GM19099 (cell line): Measurements from ENCODE around the gene DHX15.
A peak's percentile ranks its signal among the peaks of the same experiment; 100 is the strongest.

Source experiments
- POLR2A ChIP-seq: IDR thresholded peaks from 3 replicates; pipeline ENCODE4 v1.6.1; 2011; ENCODE audit warnings: low read depth; ENCODE audit not compliant: insufficient read length; ENCODE audit errors: extremely low read depth

Gene DHX15

DNA sequence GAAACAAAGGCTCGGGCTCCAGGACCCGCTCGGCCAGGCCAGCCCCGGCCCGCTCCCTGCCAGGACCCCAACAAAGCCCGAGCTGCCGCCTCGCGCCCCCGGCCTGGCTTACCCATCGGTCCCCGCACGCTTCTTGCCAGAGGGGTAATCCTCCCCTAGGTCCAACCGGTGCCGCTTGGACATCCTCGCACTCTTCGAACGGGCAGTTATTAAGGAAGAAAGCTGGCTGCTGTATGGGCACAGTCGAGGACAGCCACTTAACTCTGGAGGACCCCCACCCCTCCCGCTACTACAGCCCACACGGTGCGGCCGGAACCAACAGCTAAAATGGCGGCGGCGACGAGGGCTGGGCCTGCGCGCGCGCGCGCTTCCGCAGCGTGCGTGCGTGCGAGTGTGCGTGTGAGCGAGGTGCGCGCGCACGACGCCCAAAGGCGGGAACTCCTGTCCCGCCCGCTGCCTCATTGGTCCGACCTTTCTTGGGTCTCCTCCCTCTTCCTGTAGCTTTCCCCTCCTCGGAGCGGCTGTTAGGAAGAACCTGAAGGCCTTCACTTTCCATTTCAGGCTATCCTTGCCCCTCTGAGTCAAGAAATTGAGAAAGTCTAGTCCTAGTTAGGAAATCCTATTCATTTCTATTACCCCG, at the start of gene DHX15:
Gene DHX15 (minus strand): TSS at position 344 of the 640 bp plus-strand sequence. CDS start 161 bp downstream, at position 183.
- TF ChIP-seq POLR2A = peak; percentile 85

DNA sequence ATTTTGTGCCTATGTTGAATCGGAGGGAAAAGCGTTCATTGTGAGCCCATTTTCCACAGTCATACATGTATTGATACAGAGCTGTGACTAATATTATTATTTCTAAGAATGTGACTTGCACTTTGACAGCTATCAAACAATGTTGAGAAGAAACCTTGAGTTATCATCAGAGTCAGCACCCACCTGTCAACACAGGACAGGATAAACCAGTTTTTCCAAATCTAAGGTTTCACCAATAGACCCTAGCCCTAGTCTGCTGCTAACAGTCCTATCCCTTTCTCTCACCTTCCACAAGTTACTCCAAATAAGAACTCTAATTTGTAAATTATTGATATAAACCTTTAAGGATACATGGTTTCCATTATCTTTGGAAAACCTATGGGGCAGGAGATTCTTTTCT, 47.7 kb upstream of the DHX15 start:
- no peak for TF ChIP-seq POLR2A

DNA sequence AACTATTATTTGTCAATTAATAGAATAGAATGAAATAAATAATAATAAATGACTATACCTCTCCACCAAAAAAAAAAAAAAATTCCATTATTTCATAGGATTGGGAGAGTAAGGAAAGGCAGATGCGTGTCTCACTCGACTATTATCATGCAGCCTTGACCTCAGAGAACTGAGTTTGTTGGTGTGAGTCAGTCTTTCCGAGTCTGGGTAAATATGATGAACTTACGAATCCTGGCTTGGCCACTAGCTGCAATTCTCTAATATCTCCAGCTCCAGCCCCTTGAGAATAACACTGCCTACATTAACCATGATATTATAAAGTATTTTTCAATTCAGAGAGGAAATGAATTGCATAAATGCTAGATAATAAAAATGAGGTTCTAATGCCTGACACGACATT, 46.6 kb upstream of the DHX15 start:
- no peak for TF ChIP-seq POLR2A

DNA sequence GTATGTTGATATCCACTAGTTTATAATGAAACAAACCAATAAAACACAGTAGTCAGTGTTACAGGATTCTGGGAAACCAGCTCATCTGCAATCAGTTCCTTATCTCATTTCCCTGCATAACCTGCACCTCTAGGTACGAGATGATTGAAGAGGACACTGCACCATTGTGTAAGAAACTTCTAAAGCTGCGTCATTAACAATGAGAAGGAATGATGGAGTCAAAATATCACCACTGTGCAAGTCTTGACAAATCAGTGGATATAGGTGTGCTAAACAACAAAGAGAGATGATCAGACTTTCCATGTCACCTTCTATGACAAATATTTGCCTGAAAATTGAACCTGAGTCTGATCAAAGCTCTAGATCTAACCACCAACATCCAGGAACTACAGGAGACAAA, 40.7 kb upstream of the DHX15 start:
- no peak for TF ChIP-seq POLR2A

DNA sequence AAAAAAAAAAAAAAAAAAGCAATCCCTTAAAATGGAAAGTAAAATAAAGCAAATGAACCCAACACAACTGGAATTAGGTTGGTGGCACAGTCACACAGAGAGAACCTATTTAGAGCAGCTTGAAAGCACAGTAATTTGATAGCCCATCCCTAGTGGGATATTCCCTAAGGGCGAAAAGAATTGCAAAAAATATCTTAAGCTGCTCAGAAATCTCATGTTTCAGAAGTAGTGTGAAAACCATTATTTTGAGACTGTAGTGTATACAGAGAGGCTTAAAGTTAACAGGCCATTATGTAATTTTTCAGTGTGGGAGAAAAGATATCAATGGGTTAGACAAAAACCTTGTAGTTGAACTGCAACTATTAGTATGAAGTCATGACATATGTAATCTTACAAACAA, 40.0 kb upstream of the DHX15 start:
- no peak for TF ChIP-seq POLR2A

DNA sequence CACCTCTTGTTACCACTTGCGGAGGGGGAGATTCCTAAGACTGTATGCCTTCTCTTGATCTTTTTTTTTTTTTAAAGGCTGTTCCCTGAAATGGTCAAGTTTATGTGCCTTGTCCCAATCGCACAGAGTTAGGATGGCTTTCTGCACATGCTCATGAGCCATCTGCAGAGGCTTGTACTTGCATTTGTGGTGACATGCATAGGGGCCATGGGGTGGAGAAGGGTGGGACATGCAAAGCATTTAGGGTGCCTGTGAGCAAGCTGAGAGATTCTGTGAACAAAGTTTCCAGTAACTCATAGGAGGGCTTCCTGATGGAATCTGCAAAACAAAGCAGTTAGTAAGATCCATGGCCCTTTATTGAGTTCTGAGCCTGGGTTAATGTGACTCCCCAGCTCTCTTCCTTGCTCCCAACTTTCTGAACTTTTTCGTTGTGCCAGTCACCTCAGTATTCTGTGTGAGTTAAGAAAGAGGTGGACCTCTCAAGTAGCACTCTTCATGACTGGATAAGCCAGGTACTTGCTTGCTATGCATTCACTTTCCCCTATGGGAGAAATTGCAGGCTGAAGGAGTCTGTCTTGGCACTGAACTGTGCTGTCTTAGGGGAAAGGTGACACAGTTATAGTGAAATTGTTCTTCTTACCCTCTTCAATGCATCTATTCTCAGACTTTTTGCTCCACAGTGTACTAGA, 37.9 kb upstream of the DHX15 start:
- TF ChIP-seq POLR2A = no peak

DNA sequence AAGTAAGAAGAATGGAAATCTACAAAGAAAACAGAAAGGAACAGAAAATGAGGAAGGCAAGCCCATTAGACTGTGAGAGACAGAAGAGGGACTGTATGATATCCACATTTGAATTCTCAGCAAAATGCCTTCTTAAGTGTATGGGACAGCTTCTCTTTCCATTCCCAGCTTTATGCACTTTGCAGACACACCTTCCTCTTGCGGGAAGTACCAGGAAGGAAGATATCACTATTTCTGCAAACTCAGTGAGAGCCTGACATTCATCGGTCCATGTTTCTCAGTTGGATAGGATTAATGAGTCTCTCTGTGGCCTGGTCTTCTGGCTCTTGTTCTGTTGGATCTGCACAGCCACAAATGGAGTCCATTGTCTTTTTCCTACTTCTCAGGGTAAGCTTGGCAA, 31.6 kb upstream of the DHX15 start:
- TF ChIP-seq POLR2A = no peak

DNA sequence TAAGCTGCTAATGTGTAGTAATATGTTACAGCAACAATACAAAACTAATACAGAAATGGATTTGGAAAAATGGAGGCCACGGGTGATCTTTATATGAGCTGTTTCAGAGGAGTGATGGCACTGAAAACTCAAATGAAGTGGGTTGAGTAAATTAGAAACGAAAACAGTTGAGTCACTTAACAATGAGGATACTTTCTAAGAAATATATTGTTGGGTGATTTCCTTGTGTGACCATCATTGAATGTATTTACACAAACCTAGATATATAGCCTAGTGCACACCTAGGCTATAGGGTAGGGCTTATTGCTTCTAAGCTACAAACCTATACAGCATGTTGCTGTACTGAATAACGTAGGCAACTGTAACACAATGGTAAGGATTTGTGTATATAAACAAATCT, 30.5 kb upstream of the DHX15 start:
- no peak for TF ChIP-seq POLR2A

DNA sequence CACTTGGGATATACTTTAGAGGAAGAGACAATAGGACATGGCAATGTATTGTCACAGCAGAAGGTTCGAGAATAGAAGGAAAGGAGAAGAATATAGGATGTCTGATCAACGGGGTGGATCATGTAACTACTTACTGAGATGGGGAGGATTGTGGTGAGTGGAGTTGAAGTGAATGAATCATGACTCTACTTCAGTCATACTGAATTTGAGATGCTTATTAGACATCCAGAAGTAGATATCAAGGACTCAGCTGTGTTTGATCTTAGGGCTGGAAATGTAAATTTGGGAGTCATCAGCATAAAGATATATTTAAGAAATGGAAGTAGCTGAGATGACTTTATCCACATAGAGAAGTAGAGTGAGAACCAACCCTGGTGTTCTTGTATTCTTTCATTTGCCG, 29.1 kb upstream of the DHX15 start:
- no peak for TF ChIP-seq POLR2A

DNA sequence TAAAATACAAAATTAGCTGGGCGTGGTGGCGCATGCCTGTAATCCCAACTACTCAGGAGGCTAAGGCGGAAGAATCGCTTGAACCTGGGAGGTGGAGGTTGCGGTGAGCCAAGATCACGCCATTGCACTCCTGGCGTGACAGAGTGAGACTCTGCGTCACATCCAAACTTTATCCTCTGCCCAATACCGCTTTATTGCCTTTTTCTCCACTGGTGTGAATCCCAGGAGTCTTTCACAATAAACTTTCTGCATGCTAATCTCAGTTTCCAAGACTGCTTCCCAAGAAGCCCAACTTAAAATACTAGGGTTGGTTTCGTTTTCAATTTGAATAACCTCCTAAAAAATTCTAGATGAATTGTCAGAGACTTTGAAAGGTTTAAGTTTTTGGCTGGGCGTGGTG, 27.2 kb upstream of the DHX15 start:
- no peak for TF ChIP-seq POLR2A

DNA sequence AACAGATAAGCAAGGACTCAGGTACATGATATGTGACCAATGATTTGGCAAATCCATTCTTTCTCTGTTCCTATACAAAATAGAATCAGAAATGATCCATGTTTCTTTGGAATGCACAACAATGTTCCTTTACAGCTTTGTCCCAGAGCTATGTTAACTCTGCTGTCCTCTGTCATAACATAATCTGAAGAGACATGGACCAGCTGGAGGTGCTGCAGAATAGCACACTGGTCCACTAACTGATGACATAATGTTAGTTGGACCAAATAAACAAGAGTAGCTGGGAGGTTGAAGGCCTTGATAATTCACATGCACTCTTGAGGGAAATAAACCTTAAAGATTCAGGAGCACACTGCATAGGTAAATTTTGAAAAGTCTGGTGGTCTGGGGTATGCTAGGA, 23.0 kb upstream of the DHX15 start:
- TF ChIP-seq POLR2A = no peak

DNA sequence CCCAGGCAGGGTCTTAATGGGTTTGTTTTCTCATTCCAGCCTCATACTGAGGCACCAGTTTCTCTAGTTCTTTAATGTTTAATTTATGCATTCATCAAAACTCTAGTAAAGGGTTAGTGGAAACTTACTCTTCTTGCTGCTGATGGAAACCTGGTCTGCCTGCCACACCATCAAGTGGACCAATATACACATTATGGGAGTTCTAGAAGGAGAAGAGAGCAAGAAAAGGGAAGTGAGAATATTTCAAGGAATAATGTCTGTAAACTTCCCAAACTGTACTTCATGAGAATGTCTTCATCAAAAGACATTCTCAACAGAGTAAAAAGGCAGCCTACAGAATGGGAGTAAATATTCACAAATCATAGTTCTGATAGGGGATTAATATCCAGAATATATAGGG, 20.9 kb upstream of the DHX15 start:
- no peak for TF ChIP-seq POLR2A

DNA sequence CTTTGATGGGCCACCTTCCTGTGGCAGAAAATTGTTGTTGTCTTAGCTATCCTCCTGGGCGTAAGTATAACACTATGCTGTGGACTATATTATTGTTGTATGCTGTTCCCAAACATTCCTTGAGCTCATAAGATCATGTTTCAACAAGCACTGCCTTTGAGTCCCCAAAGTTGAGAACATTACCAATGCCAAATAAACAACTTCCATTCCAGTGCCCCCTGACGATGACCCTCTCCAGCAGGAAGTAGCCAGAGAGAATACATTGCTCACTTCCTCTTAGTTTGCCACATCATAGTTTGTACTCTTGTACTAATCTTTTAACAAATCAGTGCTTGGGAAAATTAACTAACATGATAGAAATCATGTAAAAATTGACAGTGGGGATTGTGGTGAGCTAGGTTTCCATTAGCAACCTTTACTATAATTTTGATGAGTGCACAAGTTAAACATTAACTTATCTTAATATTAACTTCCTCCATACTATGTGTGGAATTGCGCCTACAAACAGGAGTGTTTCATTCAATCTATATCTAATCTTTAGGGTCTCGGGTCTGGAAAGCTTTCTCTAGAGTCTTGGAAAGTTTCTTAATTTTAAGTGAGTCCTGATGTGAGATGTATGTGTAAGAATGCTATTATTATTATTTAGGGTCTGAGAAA, 20.3 kb upstream of the DHX15 start:
- no peak for TF ChIP-seq POLR2A

DNA sequence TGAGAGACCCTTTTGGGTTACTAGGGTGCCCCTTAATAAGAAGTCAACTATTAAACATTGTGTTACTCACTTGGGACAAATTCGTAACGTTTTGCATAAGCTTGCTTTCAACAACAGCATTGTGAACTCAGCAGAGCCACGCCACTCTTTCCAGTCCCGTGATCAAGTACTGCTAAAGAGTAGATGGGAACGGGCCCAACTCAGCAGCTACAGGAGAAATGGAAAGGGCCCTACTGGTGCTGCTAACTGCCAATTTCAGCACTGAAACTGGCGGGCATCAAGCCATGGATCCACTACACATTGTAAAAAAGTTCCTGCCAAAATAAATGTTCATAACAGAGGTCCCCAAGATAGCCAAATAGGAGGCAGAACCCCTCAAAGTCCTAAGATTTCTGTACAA, 19.0 kb upstream of the DHX15 start:
- no peak for TF ChIP-seq POLR2A

DNA sequence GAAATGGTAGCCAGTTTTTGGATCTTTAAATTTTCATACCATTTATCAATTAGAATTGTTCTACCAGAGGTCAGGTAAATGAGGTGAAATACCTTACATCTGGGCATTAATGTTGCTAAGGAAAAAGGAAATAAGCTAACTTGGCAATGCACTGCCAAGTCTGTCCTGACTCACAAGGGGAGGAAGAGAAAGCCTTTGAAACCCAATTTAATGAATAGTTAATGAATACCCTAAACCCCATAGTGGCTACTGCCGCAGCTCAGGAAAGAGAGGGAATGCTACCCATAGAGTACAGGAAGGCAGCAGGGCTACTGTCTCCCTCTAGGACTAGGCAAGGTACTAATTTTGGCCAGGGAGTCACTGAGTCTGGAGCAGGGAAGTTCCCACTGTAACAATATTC, 16.8 kb upstream of the DHX15 start:
- TF ChIP-seq POLR2A = no peak

DNA sequence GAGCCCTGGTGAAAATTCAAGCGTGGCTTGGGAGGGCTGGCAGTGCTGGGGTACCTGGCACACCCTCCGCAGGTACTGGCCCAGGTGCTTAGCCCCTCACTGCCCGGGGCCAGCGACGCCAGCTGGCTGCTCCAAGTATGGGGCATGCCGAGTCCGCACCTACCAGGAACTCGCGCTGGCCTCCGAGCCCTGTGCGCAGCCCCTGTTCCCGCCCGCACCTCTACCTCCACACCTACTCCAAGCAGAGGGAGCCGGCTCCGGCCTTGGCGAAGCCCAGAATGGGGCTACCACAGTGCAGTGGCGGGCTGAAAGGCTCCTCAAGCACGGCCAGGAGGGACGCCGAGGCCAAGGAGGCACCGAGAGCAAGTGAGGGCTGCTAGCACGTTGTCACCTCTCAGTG, 14.9 kb upstream of the DHX15 start:
- no peak for TF ChIP-seq POLR2A
